Endodermal cell (in vitro differentiated cells): ENCODE results near the gene HBE1. TPM values are rescaled to one million over a fixed set of nuclear protein-coding genes. Genes with fewer than 3 reads are reported as not detected.

ENCODE experiments used
- DNase-seq: peaks from one replicate; pipeline ENCODE4 v3.0.0-alpha.2; 2017
- H3K27ac ChIP-seq: 2 replicates; pipeline ENCODE4 v1.5.1; 2013; ENCODE audit warnings: mild to moderate bottlenecking, low read depth, low read length, moderate library complexity
- H3K27me3 ChIP-seq: 2 replicates; pipeline ENCODE4 v1.6.1; 2013; ENCODE audit warnings: mild to moderate bottlenecking, low read length, moderate library complexity; ENCODE audit not compliant: insufficient read depth, control insufficient read depth, poor library complexity, severe bottlenecking
- H3K36me3 ChIP-seq: 2 replicates; pipeline ENCODE4 v1.7.0; 2013; ENCODE audit warnings: mild to moderate bottlenecking, low read length, moderate library complexity; ENCODE audit not compliant: control insufficient read depth, insufficient read depth
- H3K4me1 ChIP-seq: one replicate; pipeline ENCODE4 v1.7.0; 2013; ENCODE audit warnings: low read length; ENCODE audit not compliant: control insufficient read depth, insufficient read depth
- H3K4me3 ChIP-seq: 2 replicates; pipeline ENCODE4 v1.5.1; 2013; ENCODE audit warnings: mild to moderate bottlenecking, low read length, moderate library complexity
- H3K9ac ChIP-seq: 2 replicates; pipeline ENCODE4 v1.6.1; 2013; ENCODE audit warnings: mild to moderate bottlenecking, low read length, moderate library complexity; ENCODE audit not compliant: poor library complexity, severe bottlenecking; ENCODE audit errors: extremely low read depth
- H3K9me3 ChIP-seq: 2 replicates; pipeline ENCODE4 v1.6.1; 2013; ENCODE audit warnings: mild to moderate bottlenecking, low read length, moderate library complexity; ENCODE audit not compliant: control insufficient read depth
- H3K27ac Mint-ChIP-seq: 2 replicates; pipeline ENCODE4 v1.8.0; 2020; ENCODE audit warnings: mixed read lengths
- H3K27me3 Mint-ChIP-seq: 2 replicates; pipeline ENCODE4 v1.8.0; 2021; ENCODE audit warnings: mild to moderate bottlenecking, mixed read lengths; ENCODE audit not compliant: insufficient read depth
- H3K36me3 Mint-ChIP-seq: 2 replicates; pipeline ENCODE4 v1.8.0; 2020; ENCODE audit warnings: low read depth, mixed read lengths
- H3K4me1 Mint-ChIP-seq: 2 replicates; pipeline ENCODE4 v1.8.0; 2020; ENCODE audit warnings: mixed read lengths
- H3K4me3 Mint-ChIP-seq: 2 replicates; pipeline ENCODE4 v1.8.0; 2020; ENCODE audit warnings: mild to moderate bottlenecking, moderate library complexity, mixed read lengths
- H3K9me3 Mint-ChIP-seq: 2 replicates; pipeline ENCODE4 v1.8.0; 2020; ENCODE audit warnings: mild to moderate bottlenecking, mixed read lengths
- CTCF ChIP-seq: fragments of 200-600 bp; sonication (generic); conservative IDR thresholded peaks from 2 replicates; pipeline ENCODE4 v1.5.0; 2021; ENCODE audit warnings: antibody characterized with exemption, mild to moderate bottlenecking
- WGBS, 2 experiments: methylation state at CpG; one replicate each; pipeline versions ENCODE4 v1.1.5 to v1.1.7; 2013; ENCODE audit warnings: missing lambda C conversion rate in 2 of 2, mixed read lengths in 1 of 2; ENCODE audit not compliant: insufficient coverage in 1 of 2, insufficient read length in 1 of 2; 5-methylcytosine and 5-hydroxymethylcytosine counted together
- total RNA-seq, 2 donors: library from RNA; stranded (reverse); fragmentation: NEBNext Ultra II Directional in 1 of 2; extraction: Animal tissue kit (Norgen Biotek cat#: 25700) in 1 of 2; gene quantifications; 2 replicates in 1 of 2; 3 replicates in 1 of 2; pipeline ENCODE4 v1.2.1, GENCODE V29; 2021

The HBE1 gene
- total RNA-seq, 2 donors from 2014 or later = 0.81 to 6.1 TPM

DNA sequence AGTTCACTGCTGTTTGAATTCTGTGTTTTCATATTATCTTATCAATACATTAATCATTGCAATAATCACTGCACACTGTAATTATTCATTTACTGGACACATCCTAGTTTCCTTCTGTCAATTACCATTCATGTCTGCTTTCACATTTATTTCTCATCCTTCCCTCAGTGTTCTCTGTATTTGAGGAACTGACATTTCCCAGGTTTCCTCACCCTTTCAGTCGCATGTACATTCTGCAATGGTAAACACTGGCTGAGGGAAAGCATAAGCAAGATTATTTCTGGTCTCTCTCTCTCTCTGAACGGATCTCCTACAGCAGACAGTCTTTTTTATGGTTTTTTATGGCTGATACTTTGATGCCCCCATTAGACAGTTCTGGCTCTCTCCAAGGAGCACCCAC, 31.3 kb downstream of the HBE1 start:
- Mint-ChIP-seq H3K36me3 (no peaks in the 10 kb centered on the region), H3K4me3 (no peak overlapping the region), H3K27me3 (peaks cover 5% of the 10 kb centered on the region), H3K4me1 (no peaks in the 10 kb centered on the region), H3K27ac (no peak overlapping the region), H3K9me3 (no peaks in the 10 kb centered on the region)
- 95% methylated on average over 2 of the region's 2 CpGs; no CpG with 5 or more reads in 1 of the 2 experiments for WGBS, 2 experiments
- Histone ChIP-seq H3K27ac (no peak overlapping the region), H3K4me3 (no peak overlapping the region), H3K27me3 (no peaks in the 10 kb centered on the region), H3K9ac (no peak overlapping the region), H3K4me1 (no peaks in the 10 kb centered on the region), H3K9me3 (no peaks in the 10 kb centered on the region), H3K36me3 (no peaks in the 10 kb centered on the region)
- TF ChIP-seq CTCF = no peak
- no peak for DNase-seq

DNA sequence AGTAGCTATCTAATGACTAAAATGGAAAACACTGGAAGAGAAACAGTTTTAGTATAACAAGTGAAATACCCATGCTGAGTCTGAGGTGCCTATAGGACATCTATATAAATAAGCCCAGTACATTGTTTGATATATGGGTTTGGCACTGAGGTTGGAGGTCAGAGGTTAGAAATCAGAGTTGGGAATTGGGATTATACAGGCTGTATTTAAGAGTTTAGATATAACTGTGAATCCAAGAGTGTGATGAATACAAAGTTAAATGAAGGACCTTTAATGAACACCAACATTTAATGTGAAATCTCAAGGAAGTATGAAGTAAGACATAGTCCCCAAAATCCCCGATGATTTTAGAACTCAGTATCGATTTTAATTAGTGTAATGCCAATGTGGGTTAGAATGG, 32.3 kb downstream of the HBE1 start:
- no peak for DNase-seq
- Histone ChIP-seq H3K27me3 (no peaks in the 10 kb centered on the region), H3K27ac (no peak overlapping the region), H3K9ac (no peak overlapping the region), H3K4me3 (no peak overlapping the region), H3K9me3 (no peaks in the 10 kb centered on the region), H3K4me1 (no peaks in the 10 kb centered on the region), H3K36me3 (no peaks in the 10 kb centered on the region)
- H3K9me3 Mint-ChIP-seq = no peaks in the 10 kb centered on the region
- WGBS, 2 experiments = 90 to 99% methylated on average over 2 of the region's 2 CpGs
- peaks cover 5% of the 10 kb centered on the region for H3K27me3 Mint-ChIP-seq
- H3K4me3 Mint-ChIP-seq = no peak overlapping the region
- no peak overlapping the region for H3K27ac Mint-ChIP-seq
- H3K4me1 Mint-ChIP-seq = no peaks in the 10 kb centered on the region
- H3K36me3 Mint-ChIP-seq = no peaks in the 10 kb centered on the region
- no peak for TF ChIP-seq CTCF

DNA sequence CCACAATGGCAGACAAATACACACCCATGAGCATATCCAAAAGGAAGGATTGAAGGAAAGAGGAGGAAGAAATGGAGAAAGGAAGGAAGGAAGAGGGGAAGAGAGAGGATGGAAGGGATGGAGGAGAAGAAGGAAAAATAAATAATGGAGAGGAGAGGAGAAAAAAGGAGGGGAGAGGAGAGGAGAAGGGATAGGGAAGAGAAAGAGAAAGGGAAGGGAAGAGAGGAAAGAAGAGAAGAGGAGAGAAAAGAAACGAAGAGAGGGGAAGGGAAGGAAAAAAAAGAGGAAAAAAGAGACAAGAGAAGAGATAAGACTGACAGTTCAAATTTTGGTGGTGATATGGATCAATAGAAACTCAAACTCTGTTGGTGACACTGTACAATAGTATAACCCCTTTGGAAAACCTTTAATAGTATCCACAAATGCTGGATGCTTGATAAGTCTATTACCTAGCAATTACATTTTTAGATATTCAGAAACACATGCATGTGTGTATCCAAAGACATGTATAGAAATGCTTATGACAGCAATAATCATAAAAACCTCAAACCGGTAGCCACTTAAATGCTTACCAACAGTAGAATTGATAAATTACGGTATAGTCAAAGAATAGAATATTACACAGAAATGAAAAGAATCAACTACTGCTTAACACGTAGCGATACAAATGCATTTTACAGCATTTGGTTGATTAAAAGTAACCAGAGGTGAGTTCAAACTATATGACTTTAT, 34.2 kb downstream of the HBE1 start:
- WGBS, 2 experiments = 90 to 96% methylated on average over 3 to 5 of the region's 5 CpGs
- H3K27me3 Mint-ChIP-seq = peaks cover 3% of the 10 kb centered on the region
- H3K36me3 Mint-ChIP-seq = no peaks in the 10 kb centered on the region
- no peak overlapping the region for H3K27ac ChIP-seq
- H3K9me3 ChIP-seq = no peaks in the 10 kb centered on the region
- H3K9me3 Mint-ChIP-seq = no peaks in the 10 kb centered on the region
- no peak for DNase-seq
- H3K4me3 ChIP-seq = no peak overlapping the region
- H3K27ac Mint-ChIP-seq = no peak overlapping the region
- no peaks in the 10 kb centered on the region for H3K4me1 Mint-ChIP-seq
- H3K4me3 Mint-ChIP-seq = no peak overlapping the region
- no peak overlapping the region for H3K9ac ChIP-seq
- no peaks in the 10 kb centered on the region for H3K4me1 ChIP-seq
- no peak for TF ChIP-seq CTCF
- H3K27me3 ChIP-seq = no peaks in the 10 kb centered on the region
- no peaks in the 10 kb centered on the region for H3K36me3 ChIP-seq
